ENCODE measurements around the gene ZBTB26.
"Not testable (repeated sequence)": the region's sequence is repeated elsewhere in the genome, so short reads cannot be mapped to it uniquely, and the experiment has no call there.

Gene ZBTB26

GRCh38 chr9:122922713-122923112, 8.6 kb downstream of the ZBTB26 start:
- no peaks in the 10 kb centered on the region for H3K4me1 ChIP-seq (ENCODE audit: control insufficient read depth, insufficient read depth, low read length)
- no peaks in the 10 kb centered on the region for H3K9me3 ChIP-seq (ENCODE audit: control insufficient read depth, low read length)
- H3K36me3 ChIP-seq (ENCODE audit: control insufficient read depth, insufficient read depth, low read length, severe bottlenecking), result peaks cover 12% of the 10 kb centered on the region
- DNase-seq (ENCODE audit: low read depth), result no peak
- H3K9ac ChIP-seq (ENCODE audit: low read length), result no peak overlapping the region
- no peak overlapping the region for H3K4me3 ChIP-seq (ENCODE audit: low read length)
- no peaks in the 10 kb centered on the region for H3K27me3 ChIP-seq (replicated peaks; ENCODE audit: control insufficient read depth, insufficient read depth, low read length)

DNA sequence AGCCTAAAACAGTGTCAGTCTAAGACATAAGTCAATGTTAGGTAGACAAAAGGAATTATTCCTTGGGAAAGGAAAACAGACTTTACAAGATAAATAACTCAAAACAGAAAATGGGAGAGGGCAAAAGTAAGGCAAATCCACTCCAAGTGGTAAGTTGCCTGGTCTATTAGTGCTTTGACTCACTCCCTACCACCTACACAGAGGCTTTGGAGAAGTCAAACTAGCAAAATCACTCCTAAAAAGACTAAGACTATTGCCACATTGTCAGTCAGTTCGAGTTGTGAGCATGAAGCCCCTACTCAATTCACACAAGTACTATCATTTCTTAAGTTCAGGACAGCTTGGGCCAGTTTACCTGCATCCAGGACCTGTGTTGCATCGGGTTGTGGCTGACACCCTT, 13.0 kb downstream of the ZBTB26 start:
- Histone ChIP-seq H3K27me3 (replicated peaks; ENCODE audit: control insufficient read depth, insufficient read depth, low read length) (no peaks in the 10 kb centered on the region), H3K9ac (ENCODE audit: low read length) (no peak overlapping the region), H3K9me3 (ENCODE audit: control insufficient read depth, low read length) (no peaks in the 10 kb centered on the region), H3K36me3 (ENCODE audit: control insufficient read depth, insufficient read depth, low read length, severe bottlenecking) (peaks cover 12% of the 10 kb centered on the region), H3K4me3 (ENCODE audit: low read length) (no peak overlapping the region), H3K4me1 (ENCODE audit: control insufficient read depth, insufficient read depth, low read length) (no peaks in the 10 kb centered on the region)
- no peak for DNase-seq (ENCODE audit: low read depth)

DNA sequence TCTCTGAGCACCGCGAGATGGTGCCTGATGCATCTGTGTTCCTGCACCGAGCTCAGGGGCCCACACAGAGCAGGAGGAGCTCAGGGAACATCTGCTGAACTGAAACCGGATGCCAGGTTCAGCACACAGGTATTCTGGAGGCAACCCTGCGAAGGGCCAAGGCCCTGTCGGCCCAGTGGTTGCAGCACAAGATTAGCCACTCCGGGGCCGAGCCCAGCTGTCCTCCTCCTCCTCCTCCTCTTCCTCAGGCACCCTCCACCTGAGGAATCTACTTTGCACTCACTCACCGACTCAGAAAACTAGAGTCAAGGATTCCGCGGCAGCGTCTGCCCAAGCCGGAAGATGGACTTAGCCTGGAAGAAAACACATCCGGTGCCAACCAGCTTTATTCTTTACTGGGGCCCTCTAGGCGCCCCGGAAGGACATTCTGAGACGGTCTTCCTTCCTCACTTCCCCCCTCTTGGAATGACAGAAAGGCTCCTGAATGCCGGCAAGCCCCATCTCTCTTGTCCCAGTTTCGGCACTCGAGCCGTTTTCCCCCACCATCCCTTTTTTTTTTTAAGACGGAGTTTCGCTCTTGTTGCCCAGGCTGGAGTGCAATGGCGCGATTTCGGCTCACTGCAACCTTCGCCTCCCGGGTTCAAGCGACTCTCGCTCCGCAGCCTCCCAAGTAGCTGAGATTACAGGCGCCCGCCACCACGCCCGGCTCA, 18.2 kb downstream of the ZBTB26 start, which contains the start of gene ZBTB6:
TSS of gene ZBTB6 (minus strand) at position 360 of the 710 bp plus-strand sequence. CDS start 1,251 bp downstream, outside the sequence.
- no peaks in the 10 kb centered on the region for H3K9me3 ChIP-seq (ENCODE audit: control insufficient read depth, low read length)
- H3K4me3 ChIP-seq (ENCODE audit: low read length), result peak within 1 kb of the TSS; percentile 100
- peaks cover 11% of the 10 kb centered on the region for H3K4me1 ChIP-seq (ENCODE audit: control insufficient read depth, insufficient read depth, low read length)
- H3K9ac ChIP-seq (ENCODE audit: low read length), result peak within 1 kb of the TSS; percentile 99
- H3K27me3 ChIP-seq (replicated peaks; ENCODE audit: control insufficient read depth, insufficient read depth, low read length), result no peaks in the 10 kb centered on the region
- peak; percentile 89 for DNase-seq (ENCODE audit: low read depth)
- H3K36me3 ChIP-seq (ENCODE audit: control insufficient read depth, insufficient read depth, low read length, severe bottlenecking), result peaks cover 34% of the 10 kb centered on the region

DNA sequence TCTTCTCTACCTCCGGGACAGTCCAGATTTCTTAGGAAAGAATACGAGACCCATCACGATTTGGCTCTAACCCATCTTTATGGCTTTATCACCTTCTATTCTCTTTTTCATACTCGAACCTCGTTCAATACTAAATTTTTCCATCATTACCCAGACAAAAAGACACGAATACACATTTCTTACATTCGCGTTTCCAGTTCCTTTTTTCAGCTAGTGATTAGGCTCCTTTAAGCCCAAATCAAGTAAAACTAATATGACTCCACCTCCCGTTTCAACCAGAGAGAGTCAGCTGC, 18.7 kb downstream of the ZBTB26 start:
- peaks cover 11% of the 10 kb centered on the region for H3K4me1 ChIP-seq (ENCODE audit: control insufficient read depth, insufficient read depth, low read length)

GRCh38 chr9:122906122-122906521, 25.2 kb downstream of the ZBTB26 start:
- Histone ChIP-seq H3K4me1 (ENCODE audit: control insufficient read depth, insufficient read depth, low read length) (peaks cover 20% of the 10 kb centered on the region), H3K36me3 (ENCODE audit: control insufficient read depth, insufficient read depth, low read length, severe bottlenecking) (peaks cover 25% of the 10 kb centered on the region)
- not testable (repeated sequence) for H3K4me3 ChIP-seq (ENCODE audit: low read length); H3K27me3 ChIP-seq (replicated peaks; ENCODE audit: control insufficient read depth, insufficient read depth, low read length); H3K9me3 ChIP-seq (ENCODE audit: control insufficient read depth, low read length); H3K9ac ChIP-seq (ENCODE audit: low read length); DNase-seq (ENCODE audit: low read depth)

More for the DNA sequence above, 18.7 kb downstream of the ZBTB26 start:
- H3K27me3 ChIP-seq (replicated peaks; ENCODE audit: control insufficient read depth, insufficient read depth, low read length), result no peaks in the 10 kb centered on the region
- no peak for DNase-seq (ENCODE audit: low read depth)
- H3K36me3 ChIP-seq (ENCODE audit: control insufficient read depth, insufficient read depth, low read length, severe bottlenecking), result peaks cover 34% of the 10 kb centered on the region
- H3K9me3 ChIP-seq (ENCODE audit: control insufficient read depth, low read length), result no peaks in the 10 kb centered on the region
- H3K4me3 ChIP-seq (ENCODE audit: low read length), result peak overlapping the region; percentile 100
- peak overlapping the region; percentile 99 for H3K9ac ChIP-seq (ENCODE audit: low read length)

DNA sequence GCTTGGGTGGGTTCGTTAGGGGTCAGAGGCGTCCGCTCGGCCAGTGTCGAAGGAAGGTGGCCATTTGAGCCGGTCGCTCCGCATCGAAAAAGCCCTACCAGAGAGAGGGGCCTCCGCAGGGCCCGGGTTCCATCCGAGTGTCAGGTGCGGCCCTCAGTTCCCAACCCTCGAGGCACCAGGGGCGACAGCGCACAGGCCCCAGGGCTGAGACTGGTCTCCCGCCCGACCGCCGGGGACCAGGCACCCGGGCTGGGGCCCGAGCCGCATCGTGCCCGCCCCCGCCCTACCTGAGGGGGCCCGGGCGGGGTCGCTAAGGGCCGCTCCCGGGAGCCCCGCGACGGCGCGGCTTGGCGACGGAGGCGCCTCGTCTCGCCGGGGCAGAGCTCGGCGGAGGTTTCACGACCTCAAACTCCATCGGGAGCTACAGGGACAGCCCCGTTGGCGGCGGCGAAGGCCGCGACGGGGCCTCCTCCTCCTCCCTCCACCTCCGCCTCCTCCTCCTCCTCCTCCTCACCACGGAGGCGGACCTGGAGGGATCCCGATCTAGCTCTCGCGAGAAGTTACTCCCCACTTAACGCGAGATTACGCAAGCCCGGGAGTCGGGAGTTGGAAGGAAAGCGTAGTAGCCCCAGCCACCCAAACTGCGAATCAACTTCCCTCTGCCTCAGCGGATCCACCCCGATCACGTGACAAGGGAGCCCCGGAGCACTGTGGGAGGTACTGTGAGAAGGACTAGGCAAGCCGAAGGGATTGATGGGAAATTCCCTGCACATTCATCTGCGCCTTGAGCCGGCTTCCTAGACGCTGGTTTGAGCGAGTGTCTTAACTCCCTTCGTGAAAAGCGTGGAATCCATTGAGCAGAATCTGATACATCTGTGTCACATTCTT, 26.2 kb downstream of the ZBTB26 start, which contains the start of gene RC3H2:
TSS of gene RC3H2 (minus strand) at position 537 of the 888 bp plus-strand sequence. CDS start 7,850 bp downstream, outside the sequence.
- Histone ChIP-seq H3K27me3 (replicated peaks; ENCODE audit: control insufficient read depth, insufficient read depth, low read length) (no peaks in the 10 kb centered on the region), H3K4me3 (ENCODE audit: low read length) (peak within 1 kb of the TSS; percentile 99), H3K9ac (ENCODE audit: low read length) (peak within 1 kb of the TSS; percentile 99), H3K36me3 (ENCODE audit: control insufficient read depth, insufficient read depth, low read length, severe bottlenecking) (peaks cover 15% of the 10 kb centered on the region), H3K4me1 (ENCODE audit: control insufficient read depth, insufficient read depth, low read length) (peaks cover 29% of the 10 kb centered on the region), H3K9me3 (ENCODE audit: control insufficient read depth, low read length) (no peaks in the 10 kb centered on the region)
- peak; percentile 100 for DNase-seq (ENCODE audit: low read depth)

DNA sequence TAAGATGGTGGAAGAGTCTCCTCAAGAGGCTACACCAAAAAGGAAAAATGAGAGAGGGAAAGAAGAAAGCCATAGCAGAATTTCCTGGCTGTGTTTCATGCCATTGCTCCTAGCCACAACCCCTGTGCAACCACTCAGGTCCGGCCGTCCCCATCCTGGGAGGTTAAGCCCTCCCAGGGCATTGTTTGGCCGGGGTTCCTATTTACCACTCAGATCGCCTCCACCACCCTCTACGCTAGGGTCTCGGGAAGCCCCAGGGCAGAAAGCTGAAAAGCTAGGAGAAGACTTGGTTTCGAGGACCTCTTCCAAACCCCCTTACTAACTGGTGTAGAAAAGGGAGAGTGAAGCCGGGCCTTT, 26.9 kb downstream of the ZBTB26 start:
- Histone ChIP-seq H3K4me1 (ENCODE audit: control insufficient read depth, insufficient read depth, low read length) (peaks cover 35% of the 10 kb centered on the region), H3K9me3 (ENCODE audit: control insufficient read depth, low read length) (no peaks in the 10 kb centered on the region), H3K36me3 (ENCODE audit: control insufficient read depth, insufficient read depth, low read length, severe bottlenecking) (peaks cover 9% of the 10 kb centered on the region), H3K9ac (ENCODE audit: low read length) (peak overlapping the region; percentile 99), H3K27me3 (replicated peaks; ENCODE audit: control insufficient read depth, insufficient read depth, low read length) (no peaks in the 10 kb centered on the region), H3K4me3 (ENCODE audit: low read length) (peak overlapping the region; percentile 99)
- DNase-seq (ENCODE audit: low read depth), result peak; percentile 65

DNA sequence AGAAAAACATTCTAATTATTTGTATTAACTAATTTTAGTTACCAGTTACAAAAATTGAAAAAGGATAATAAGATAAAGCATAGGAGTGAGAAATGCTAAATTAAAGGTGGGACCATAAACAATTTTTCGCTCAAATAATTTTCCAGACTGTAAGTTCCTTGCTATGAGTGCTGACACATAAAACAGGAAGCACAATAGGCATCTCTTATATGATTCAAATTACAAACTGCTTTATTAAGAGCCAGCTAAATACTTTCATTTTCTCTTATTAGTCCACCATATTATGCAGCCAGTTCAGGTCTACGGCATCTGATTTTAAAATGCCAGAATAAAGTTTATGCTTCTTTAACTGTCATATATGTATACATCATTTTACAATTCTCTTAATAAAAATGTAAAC, 30.5 kb downstream of the ZBTB26 start:
- peak overlapping the region; percentile 69 for H3K4me3 ChIP-seq (ENCODE audit: low read length)
- no peaks in the 10 kb centered on the region for H3K9me3 ChIP-seq (ENCODE audit: control insufficient read depth, low read length)
- peaks cover 45% of the 10 kb centered on the region for H3K4me1 ChIP-seq (ENCODE audit: control insufficient read depth, insufficient read depth, low read length)
- no peaks in the 10 kb centered on the region for H3K27me3 ChIP-seq (replicated peaks; ENCODE audit: control insufficient read depth, insufficient read depth, low read length)
- peak overlapping the region; percentile 70 for H3K9ac ChIP-seq (ENCODE audit: low read length)
- peaks cover 18% of the 10 kb centered on the region for H3K36me3 ChIP-seq (ENCODE audit: control insufficient read depth, insufficient read depth, low read length, severe bottlenecking)
- peak; percentile 39 for DNase-seq (ENCODE audit: low read depth)

DNA sequence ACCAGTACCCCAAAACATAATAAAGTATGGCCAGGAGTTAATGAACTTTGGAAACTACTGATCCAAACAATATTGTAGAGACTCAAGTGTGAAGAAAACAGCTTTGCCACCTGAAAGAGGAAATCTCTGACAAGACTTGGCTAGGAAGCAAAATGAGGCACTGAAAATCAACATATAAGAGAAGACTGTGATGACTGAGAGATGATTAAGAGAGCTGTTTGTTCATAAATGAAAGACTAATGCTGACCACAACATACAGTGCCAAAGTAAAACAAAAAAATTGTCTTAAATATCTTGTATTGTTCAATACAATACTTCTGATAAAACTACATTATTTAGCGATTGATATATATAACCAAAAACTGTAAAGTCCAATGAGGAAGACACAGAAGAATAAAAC, 33.3 kb downstream of the ZBTB26 start:
- Histone ChIP-seq H3K9me3 (ENCODE audit: control insufficient read depth, low read length) (no peaks in the 10 kb centered on the region), H3K9ac (ENCODE audit: low read length) (no peak overlapping the region), H3K4me1 (ENCODE audit: control insufficient read depth, insufficient read depth, low read length) (peaks cover 34% of the 10 kb centered on the region), H3K27me3 (replicated peaks; ENCODE audit: control insufficient read depth, insufficient read depth, low read length) (no peaks in the 10 kb centered on the region), H3K36me3 (ENCODE audit: control insufficient read depth, insufficient read depth, low read length, severe bottlenecking) (peaks cover 44% of the 10 kb centered on the region), H3K4me3 (ENCODE audit: low read length) (no peak overlapping the region)
- peak; percentile 11 for DNase-seq (ENCODE audit: low read depth)

DNA sequence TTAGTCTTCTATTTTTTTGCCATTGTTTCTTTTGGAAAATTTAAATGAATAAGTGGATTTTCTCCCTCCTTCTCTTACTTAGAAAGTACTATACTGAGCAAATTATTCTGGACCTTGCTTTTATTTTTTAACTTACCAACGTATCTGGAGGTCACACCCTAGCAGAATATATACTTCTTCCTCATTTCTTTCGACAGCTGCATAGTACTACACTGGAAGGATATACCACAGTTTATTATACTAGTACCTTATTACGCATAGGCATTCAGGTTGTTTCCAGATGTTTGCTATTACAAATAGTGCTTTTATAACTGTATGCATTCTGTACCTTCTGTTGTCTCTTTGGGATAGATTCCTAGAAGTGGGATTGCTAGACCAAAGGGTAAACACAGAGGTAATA, 42.8 kb downstream of the ZBTB26 start:
- Histone ChIP-seq H3K4me1 (ENCODE audit: control insufficient read depth, insufficient read depth, low read length) (no peaks in the 10 kb centered on the region), H3K4me3 (ENCODE audit: low read length) (no peak overlapping the region), H3K27me3 (replicated peaks; ENCODE audit: control insufficient read depth, insufficient read depth, low read length) (no peaks in the 10 kb centered on the region), H3K36me3 (ENCODE audit: control insufficient read depth, insufficient read depth, low read length, severe bottlenecking) (peaks cover 88% of the 10 kb centered on the region), H3K9ac (ENCODE audit: low read length) (no peak overlapping the region), H3K9me3 (ENCODE audit: control insufficient read depth, low read length) (no peaks in the 10 kb centered on the region)
- DNase-seq (ENCODE audit: low read depth), result no peak

GRCh38 chr9:122883125-122883524, 48.2 kb downstream of the ZBTB26 start:
- Histone ChIP-seq H3K4me1 (ENCODE audit: control insufficient read depth, insufficient read depth, low read length) (no peaks in the 10 kb centered on the region), H3K9me3 (ENCODE audit: control insufficient read depth, low read length) (no peaks in the 10 kb centered on the region), H3K27me3 (replicated peaks; ENCODE audit: control insufficient read depth, insufficient read depth, low read length) (no peaks in the 10 kb centered on the region), H3K36me3 (ENCODE audit: control insufficient read depth, insufficient read depth, low read length, severe bottlenecking) (peaks cover 92% of the 10 kb centered on the region), H3K9ac (ENCODE audit: low read length) (no peak overlapping the region), H3K4me3 (ENCODE audit: low read length) (no peak overlapping the region)
- DNase-seq (ENCODE audit: low read depth), result no peak
